H54 (cell line): ENCODE data around the gene MLF2.
"Not testable (repeated sequence)": the region's sequence is repeated elsewhere in the genome, so short reads cannot be mapped to it uniquely, and the experiment has no call there.

Source experiments
- DNase-seq: peaks from one replicate; pipeline ENCODE4 v3.0.0; 2011; ENCODE audit warnings: low spot score, mixed read lengths; ENCODE audit not compliant: insufficient read length
- FAIRE-seq: peaks from 3 replicates; lab custom pipeline; 2011; peaks lifted over from hg19 to GRCh38; lab: Jason Lieb, UNC
- POLR2A ChIP-seq: IDR thresholded peaks from 2 replicates; pipeline ENCODE4 v1.6.1; 2011; ENCODE audit warnings: low read depth, mild to moderate bottlenecking, low read length

Gene MLF2

GRCh38 chr12:6748761-6749160 lies 4.2 kb downstream of the MLF2 start:
- TF ChIP-seq POLR2A = no peak
- no peak for FAIRE-seq
- DNase-seq = no peak

- TF ChIP-seq POLR2A = no peak
- FAIRE-seq (no peak), DNase-seq (no peak)
Observed at GRCh38 chr12:6747216-6747615, 5.7 kb downstream of the MLF2 start.

GRCh38 chr12:6745741-6746525 lies 7.0 kb downstream of the MLF2 start:
- DNase-seq (no peak), FAIRE-seq (no peak)
- TF ChIP-seq POLR2A = no peak

GRCh38 chr12:6743300-6743699 lies 9.6 kb downstream of the MLF2 start:
- not testable (repeated sequence) for FAIRE-seq, DNase-seq

- FAIRE-seq = no peak
- no peak for TF ChIP-seq POLR2A
- DNase-seq = no peak
Observed at GRCh38 chr12:6742834-6743233, 10.1 kb downstream of the MLF2 start.

- not testable (repeated sequence) for FAIRE-seq, DNase-seq
Observed at GRCh38 chr12:6742080-6742479, 10.9 kb downstream of the MLF2 start.

- FAIRE-seq (no peak), DNase-seq (no peak)
- TF ChIP-seq POLR2A = no peak
Observed at GRCh38 chr12:6736754-6737153, 16.2 kb downstream of the MLF2 start.

GRCh38 chr12:6735448-6736191 lies 17.3 kb downstream of the MLF2 start:
- no peak for TF ChIP-seq POLR2A
- peak; percentile 33 for FAIRE-seq
- DNase-seq = peak; percentile 39

GRCh38 chr12:6734506-6735387 lies 18.2 kb downstream of the MLF2 start:
- no peak for DNase-seq
- no peak for TF ChIP-seq POLR2A
- FAIRE-seq = no peak

- no peak for FAIRE-seq
- no peak for DNase-seq
- TF ChIP-seq POLR2A = no peak
Observed at GRCh38 chr12:6730169-6730568, 22.8 kb downstream of the MLF2 start.

GRCh38 chr12:6729186-6729585 lies 23.8 kb downstream of the MLF2 start:
- DNase-seq = no peak
- TF ChIP-seq POLR2A = no peak
- FAIRE-seq = no peak

GRCh38 chr12:6725350-6725749 lies 27.6 kb downstream of the MLF2 start:
- FAIRE-seq (no peak), DNase-seq (no peak)
- no peak for TF ChIP-seq POLR2A

- no peak for DNase-seq
- no peak for TF ChIP-seq POLR2A
- no peak for FAIRE-seq
Observed at GRCh38 chr12:6724409-6724797, 28.5 kb downstream of the MLF2 start.

GRCh38 chr12:6723607-6724408 lies 29.1 kb downstream of the MLF2 start, which contains the start of gene COPS7A:
Gene COPS7A (plus strand): TSS chr12:6724046. CDS start chr12:6724657, 611 bp downstream.
- TF ChIP-seq POLR2A = peak; percentile 81
- DNase-seq (peak; percentile 91), FAIRE-seq (peak; percentile 61)
